GM06990 (cell line): ENCODE measurements around the gene CATSPER4.
A peak's percentile ranks its signal among the peaks of the same experiment; 100 is the strongest.

Experiments
- DNase-seq: peaks from one replicate; pipeline ENCODE4 v3.0.0-alpha.2; 2011; ENCODE audit not compliant: insufficient read length; ENCODE audit errors: extremely low read depth
- H3K27me3 ChIP-seq: replicated peaks from 2 replicates; pipeline ENCODE4 v1.6.0; 2011; ENCODE audit warnings: low read length; ENCODE audit not compliant: control insufficient read depth, insufficient read depth
- H3K36me3 ChIP-seq: 2 replicates; pipeline ENCODE4 v1.5.1; 2011; ENCODE audit warnings: low read length; ENCODE audit not compliant: control insufficient read depth, insufficient read depth
- H3K4me3 ChIP-seq: replicated peaks from 2 replicates; pipeline ENCODE4 v1.5.1; 2011; ENCODE audit warnings: low read depth, mild to moderate bottlenecking, control low read depth, low read length
- TF ChIP-seq, protein P1 (sequence below): IDR thresholded peaks from 2 replicates; pipeline ENCODE4 v1.5.1; 2011; ENCODE audit warnings: low read length, control low read depth, mild to moderate bottlenecking, inconsistent platforms; ENCODE audit not compliant: insufficient read depth, poor library complexity, severe bottlenecking

CATSPER4 gene

DNA sequence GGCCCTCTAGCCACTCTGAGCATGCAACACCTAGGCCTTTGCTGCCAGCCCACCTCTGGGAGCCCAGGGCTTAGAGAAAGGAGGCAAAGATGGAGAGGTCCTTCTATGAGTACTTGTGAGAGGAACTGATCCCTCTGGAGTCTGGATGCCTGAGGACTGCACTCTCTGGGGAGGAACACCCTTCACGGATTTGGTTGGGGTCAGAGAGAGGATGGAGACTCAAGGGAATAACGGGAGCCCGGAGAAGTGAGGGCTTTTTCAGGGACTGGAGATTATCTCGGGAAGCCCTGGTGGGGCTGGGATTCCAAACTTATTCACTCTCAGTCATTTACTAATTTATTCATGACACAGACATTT is 21.2 kb upstream of the CATSPER4 start:
- Histone ChIP-seq H3K36me3 (no peaks in the 10 kb centered on the region), H3K4me3 (no peak overlapping the region), H3K27me3 (no peaks in the 10 kb centered on the region; the same call in 1 of the 2 replicates)
- DNase-seq, result no peak
- TF ChIP-seq, protein P1, sequence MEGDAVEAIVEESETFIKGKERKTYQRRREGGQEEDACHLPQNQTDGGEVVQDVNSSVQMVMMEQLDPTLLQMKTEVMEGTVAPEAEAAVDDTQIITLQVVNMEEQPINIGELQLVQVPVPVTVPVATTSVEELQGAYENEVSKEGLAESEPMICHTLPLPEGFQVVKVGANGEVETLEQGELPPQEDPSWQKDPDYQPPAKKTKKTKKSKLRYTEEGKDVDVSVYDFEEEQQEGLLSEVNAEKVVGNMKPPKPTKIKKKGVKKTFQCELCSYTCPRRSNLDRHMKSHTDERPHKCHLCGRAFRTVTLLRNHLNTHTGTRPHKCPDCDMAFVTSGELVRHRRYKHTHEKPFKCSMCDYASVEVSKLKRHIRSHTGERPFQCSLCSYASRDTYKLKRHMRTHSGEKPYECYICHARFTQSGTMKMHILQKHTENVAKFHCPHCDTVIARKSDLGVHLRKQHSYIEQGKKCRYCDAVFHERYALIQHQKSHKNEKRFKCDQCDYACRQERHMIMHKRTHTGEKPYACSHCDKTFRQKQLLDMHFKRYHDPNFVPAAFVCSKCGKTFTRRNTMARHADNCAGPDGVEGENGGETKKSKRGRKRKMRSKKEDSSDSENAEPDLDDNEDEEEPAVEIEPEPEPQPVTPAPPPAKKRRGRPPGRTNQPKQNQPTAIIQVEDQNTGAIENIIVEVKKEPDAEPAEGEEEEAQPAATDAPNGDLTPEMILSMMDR, result no peak

DNA sequence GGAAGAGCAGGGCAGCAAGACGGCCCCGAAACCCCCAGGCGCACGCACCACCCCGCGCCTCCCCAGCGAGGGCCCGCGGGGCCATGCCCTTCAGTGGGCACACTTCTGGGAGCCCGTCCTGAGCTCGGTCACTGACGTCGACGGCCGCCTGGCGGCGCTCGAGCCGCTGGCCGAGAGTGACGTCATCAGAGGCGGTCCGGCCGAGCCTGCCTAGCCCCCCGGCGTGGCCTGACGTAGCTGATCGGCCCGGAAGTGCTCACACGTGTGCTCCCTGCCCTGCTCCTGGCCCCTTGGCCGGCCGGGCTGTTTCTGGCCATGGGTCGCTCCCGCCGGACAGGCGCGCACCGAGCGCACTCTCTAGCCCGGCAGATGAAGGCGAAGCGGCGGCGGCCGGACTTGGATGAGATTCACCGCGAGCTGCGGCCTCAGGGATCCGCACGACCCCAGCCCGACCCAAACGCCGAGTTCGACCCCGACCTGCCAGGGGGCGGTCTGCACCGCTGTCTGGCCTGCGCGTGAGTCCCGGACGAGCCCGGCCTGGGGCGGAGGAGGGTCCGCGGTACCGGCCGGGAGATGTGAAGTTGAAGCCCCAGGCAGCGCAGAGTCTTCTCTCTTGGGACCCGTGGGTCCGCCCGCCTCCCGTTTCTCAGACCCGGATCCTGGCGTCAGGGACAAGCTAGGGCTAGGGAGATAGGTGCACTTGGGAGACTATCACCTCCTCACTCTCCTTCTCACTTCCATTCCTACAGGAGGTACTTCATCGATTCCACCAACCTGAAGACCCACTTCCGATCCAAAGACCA is 20.5 kb upstream of the CATSPER4 start, which contains the start of gene ZNF593:
ZNF593 (plus strand) TSS at position 240 of the 803 bp plus-strand sequence; CDS start at position 316, 76 bp downstream.
- no peaks in the 10 kb centered on the region; the same call in 1 of the 2 replicates for H3K27me3 ChIP-seq
- DNase-seq, result peak; percentile 94
- H3K36me3 ChIP-seq, result no peaks in the 10 kb centered on the region
- TF ChIP-seq, protein P1, result peak; percentile 99
- H3K4me3 ChIP-seq, result peak within 1 kb of the TSS; percentile 88

DNA sequence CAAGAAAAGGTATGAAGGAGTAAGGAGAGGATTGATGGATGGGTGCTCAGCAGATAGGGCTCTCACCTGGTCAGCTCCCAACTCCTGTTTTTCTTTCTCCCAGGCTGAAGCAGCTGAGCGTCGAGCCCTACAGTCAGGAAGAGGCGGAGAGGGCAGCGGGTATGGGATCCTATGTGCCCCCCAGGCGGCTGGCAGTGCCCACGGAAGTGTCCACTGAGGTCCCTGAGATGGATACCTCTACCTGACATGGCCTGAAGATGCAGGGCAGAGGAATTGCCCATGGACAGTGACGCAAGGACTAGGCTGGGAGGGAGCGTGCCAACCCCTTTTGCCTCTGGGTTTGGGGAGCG is 20.0 kb upstream of the CATSPER4 start:
- TF ChIP-seq, protein P1, result no peak
- peak overlapping the region; percentile 88 for H3K4me3 ChIP-seq
- no peaks in the 10 kb centered on the region for H3K36me3 ChIP-seq
- no peaks in the 10 kb centered on the region; the same call in 1 of the 2 replicates for H3K27me3 ChIP-seq
- no peak for DNase-seq

DNA sequence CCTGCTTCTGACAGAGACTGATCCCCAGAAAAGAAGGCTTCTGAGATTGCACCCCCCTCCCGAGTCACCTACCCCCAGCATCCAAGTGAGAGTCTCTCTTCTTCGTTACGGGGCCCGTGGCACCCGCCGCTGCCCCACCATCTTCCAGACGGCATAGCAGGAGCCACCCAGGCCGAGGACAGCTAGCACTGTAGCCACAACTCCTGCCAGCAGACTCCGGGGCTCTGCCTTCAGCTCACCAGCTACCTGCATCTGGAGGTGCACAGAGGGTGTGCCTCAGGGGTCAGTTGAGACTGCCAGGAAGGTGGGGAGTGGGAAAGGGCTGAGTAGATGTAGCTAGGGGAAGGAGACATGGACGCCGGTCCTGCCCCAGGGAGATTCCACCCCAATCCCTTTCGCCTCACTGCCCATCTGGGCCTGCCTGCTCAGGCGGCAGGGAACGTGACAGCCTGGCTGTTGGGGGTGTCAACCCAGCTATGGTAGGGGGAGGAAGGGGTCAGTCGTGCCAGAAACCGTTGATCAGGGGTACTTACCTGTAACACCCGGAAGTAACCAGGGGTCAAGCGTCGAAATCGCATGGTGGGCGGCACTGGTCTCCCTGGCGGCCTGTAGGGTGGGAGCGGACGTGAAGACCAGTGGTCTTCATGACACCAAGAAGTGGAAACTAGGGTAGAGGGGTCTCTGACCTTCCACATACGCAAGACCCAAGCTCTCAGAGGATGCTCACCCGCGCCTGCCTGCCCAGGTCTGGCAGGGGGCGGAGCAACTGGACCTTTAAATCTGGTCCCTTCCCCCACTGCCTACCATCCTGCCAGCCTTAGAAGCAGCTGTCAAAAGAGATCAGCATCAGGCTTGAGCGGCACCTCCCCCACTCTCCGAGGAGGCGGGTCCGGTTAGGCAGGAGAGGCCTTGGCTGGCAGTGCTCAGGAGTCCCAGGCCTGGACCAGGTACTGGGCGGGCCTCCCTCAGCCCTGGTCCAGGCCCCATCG is 19.0 kb upstream of the CATSPER4 start, which contains the start of gene ZNF593OS:
ZNF593OS (minus strand) TSS at position 749 of the 989 bp plus-strand sequence; CDS start at position 578, 171 bp downstream.
- Histone ChIP-seq H3K27me3 (no peaks in the 10 kb centered on the region; the same call in 1 of the 2 replicates), H3K36me3 (no peaks in the 10 kb centered on the region), H3K4me3 (peak within 1 kb of the TSS; percentile 88)
- DNase-seq, result no peak
- TF ChIP-seq, protein P1, result no peak

DNA sequence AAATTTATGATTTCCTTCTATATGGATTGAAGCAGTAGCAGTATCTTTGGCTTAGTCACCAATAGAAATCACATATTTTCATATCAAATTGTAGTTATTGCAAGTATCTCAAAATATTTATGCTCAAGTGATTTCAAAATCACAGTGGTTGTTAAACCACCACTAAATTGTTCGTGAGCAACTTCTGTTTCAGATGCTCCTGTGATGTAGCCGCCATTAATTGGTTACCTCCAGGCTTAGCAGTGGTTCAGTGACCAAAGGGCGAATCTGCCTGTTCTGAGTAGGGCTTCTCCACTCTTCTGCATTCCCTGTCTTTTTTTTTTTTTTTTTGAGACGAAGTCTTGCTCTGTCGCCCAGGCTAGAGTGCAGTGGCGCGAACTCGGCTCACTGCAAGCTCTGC is 15.1 kb upstream of the CATSPER4 start:
- TF ChIP-seq, protein P1, result no peak
- Histone ChIP-seq H3K27me3 (no peaks in the 10 kb centered on the region), H3K4me3 (no peak overlapping the region), H3K36me3 (no peaks in the 10 kb centered on the region)
- DNase-seq, result no peak
